ENCODE measurements around the gene NUP35.

DNA sequence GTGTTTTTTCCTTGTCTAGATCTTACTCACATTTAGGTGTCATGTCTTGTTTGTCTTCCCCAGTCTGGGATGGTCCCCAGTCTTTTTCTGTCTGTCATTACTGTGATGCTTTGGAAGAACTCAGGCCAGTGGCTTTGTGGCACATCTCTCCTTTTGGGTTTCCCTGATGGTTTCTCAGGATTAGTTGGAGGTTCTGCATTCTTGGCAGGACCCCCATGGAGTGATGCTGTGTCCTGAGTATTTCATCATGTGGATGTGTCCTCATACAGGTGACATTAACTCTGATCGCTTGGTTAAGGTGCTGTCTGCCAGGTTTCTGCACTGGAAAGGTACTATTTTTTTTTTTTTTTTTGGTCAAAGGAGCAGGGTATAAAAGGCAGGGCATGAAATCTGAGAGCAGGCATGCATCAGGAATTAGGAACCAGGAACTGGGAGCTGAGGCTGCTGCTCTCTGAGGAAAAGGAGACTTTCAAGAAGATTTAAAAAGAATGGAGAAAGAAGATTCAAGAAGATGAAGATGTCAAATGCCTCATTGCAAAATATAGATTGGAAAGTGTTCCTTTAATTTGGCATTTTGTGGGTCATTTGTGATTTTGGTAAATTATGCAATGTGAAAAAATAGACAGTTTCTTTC is 85.3 kb downstream of the NUP35 start:
- TF ChIP-seq, protein P1, sequence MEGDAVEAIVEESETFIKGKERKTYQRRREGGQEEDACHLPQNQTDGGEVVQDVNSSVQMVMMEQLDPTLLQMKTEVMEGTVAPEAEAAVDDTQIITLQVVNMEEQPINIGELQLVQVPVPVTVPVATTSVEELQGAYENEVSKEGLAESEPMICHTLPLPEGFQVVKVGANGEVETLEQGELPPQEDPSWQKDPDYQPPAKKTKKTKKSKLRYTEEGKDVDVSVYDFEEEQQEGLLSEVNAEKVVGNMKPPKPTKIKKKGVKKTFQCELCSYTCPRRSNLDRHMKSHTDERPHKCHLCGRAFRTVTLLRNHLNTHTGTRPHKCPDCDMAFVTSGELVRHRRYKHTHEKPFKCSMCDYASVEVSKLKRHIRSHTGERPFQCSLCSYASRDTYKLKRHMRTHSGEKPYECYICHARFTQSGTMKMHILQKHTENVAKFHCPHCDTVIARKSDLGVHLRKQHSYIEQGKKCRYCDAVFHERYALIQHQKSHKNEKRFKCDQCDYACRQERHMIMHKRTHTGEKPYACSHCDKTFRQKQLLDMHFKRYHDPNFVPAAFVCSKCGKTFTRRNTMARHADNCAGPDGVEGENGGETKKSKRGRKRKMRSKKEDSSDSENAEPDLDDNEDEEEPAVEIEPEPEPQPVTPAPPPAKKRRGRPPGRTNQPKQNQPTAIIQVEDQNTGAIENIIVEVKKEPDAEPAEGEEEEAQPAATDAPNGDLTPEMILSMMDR (IDR thresholded peaks at IDR 0.05; ENCODE audit: poor library complexity) = no peak
- no peak for TF ChIP-seq EZH2 (IDR thresholded peaks at IDR 0.05; ENCODE audit: borderline replicate concordance)

Measured in hepatocyte (in vitro differentiated cells).